Adrenal gland (tissue), 5 donors: ENCODE results near the gene TMEM45B.

Experiments used
- CTCF ChIP-seq, 6 experiments: fragments of 450-650 bp in 4 of 6; fragments of 200-600 bp in 2 of 6; sonication (generic) in 1 of 6; IDR thresholded peaks; 1 replicate in 5 of 6; 2 replicates in 1 of 6; pipeline versions ENCODE4 v1.5.1 to v1.8.0; 2016 to 2021; ENCODE audit warnings: antibody characterized with exemption in 6 of 6, mild to moderate bottlenecking in 2 of 6, moderate library complexity in 1 of 6
- POLR2A ChIP-seq, 2 donors: fragments of 450-650 bp; IDR thresholded peaks; one replicate each; pipeline ENCODE4 v1.6.1; 2017; ENCODE audit warnings: antibody characterized with exemption in 2 of 2, mild to moderate bottlenecking in 2 of 2, moderate library complexity in 1 of 2
- donor health status: DM: no; HTN: no; CAD: no.

- TF ChIP-seq CTCF (IDR thresholded peaks at IDR 0.05) (peak in 1 of 6 experiments; percentile 14), POLR2A (IDR thresholded peaks at IDR 0.05) (no peak)
Observed at GRCh38 chr11:129766898-129767604, 48.6 kb upstream of the TMEM45B start.
